Left lung (tissue), 10 donors: ENCODE results near the gene DUS3L. TPM values are rescaled to one million over a fixed set of nuclear protein-coding genes. Genes with fewer than 3 reads are reported as not detected.

Experiments used
- ATAC-seq: fragments of 200-7000 bp; cut with Tn5 transposase; one replicate; pipeline ENCODE4 v1.9.1; 2020; ENCODE audit warnings: moderate library complexity
- DNase-seq, 4 donors: peaks; one replicate each; pipeline ENCODE4 v3.0.0-alpha.2; 2013 to 2020
- H3K27ac ChIP-seq, 2 donors: fragments of 200-600 bp; sonication (generic) in 1 of 2; one replicate each; pipeline versions ENCODE4 v1.5.0 to v1.8.0; 2020 to 2021
- H3K27me3 ChIP-seq, 2 donors: fragments of 200-600 bp; sonication (generic) in 1 of 2; one replicate each; pipeline versions ENCODE4 v1.5.0 to v1.8.0; 2020 to 2021
- H3K36me3 ChIP-seq, 2 donors: fragments of 200-600 bp; sonication (generic) in 1 of 2; one replicate each; pipeline versions ENCODE4 v1.5.0 to v1.8.0; 2020 to 2021
- H3K4me1 ChIP-seq, 2 donors: fragments of 200-600 bp; one replicate each; pipeline ENCODE4 v1.8.0; 2021
- H3K4me3 ChIP-seq, 2 donors: fragments of 200-600 bp; sonication (generic) in 1 of 2; one replicate each; pipeline versions ENCODE4 v1.5.0 to v1.8.0; 2020 to 2021; ENCODE audit warnings: mild to moderate bottlenecking in 1 of 2
- H3K9me3 ChIP-seq, 2 donors: fragments of 200-600 bp; sonication (generic) in 1 of 2; one replicate each; pipeline versions ENCODE4 v1.5.0 to v1.8.0; 2020 to 2021
- CTCF ChIP-seq, 2 donors: fragments of 200-600 bp; sonication (generic) in 1 of 2; IDR thresholded peaks; one replicate each; pipeline versions ENCODE4 v1.5.0 to v1.8.0; 2021; ENCODE audit warnings: antibody characterized with exemption in 2 of 2
- intact Hi-C, 2 donors: fragments of 100-400 bp; cut with DNase I; formaldehyde crosslinking; loops; one replicate each; pipeline versions ENCODE4 v1.11.2 to v1.14.2; 2022
- polyA plus RNA-seq, 6 donors: library from polyadenylated mRNA; unstranded; fragments of 120-200 nt; gene quantifications; one replicate each; pipeline ENCODE4 v1.2.1, GENCODE V29; 2013; ENCODE audit not compliant: insufficient read length in 6 of 6
- total RNA-seq, 2 donors: library from RNA; stranded (reverse); fragmentation: NEBNext Ultra II Directional; extraction: Animal tissue kit (Norgen Biotek cat#: 25700); gene quantifications; one replicate each; pipeline ENCODE4 v1.2.1, GENCODE V29; 2021
- donor health status: DM: no; HTN: yes; CAD: no.
- donor health status: DM: no; HTN: no; CAD: no.

DUS3L gene
- total and polyA plus RNA-seq, 8 donors, result 15.8 to 38.4 (median 24.9) TPM

GRCh38 chr19:5828661-5829566, 38.0 kb upstream of the DUS3L start:
- peak in 1 of 4 donors; percentile 70 for DNase-seq
- H3K4me3 ChIP-seq, result peak overlapping the region; percentile 47 to 53
- no peaks in the 10 kb centered on the region for H3K36me3 ChIP-seq
- intact Hi-C loops, result no loop called here
- no peak for ATAC-seq
- H3K9me3 ChIP-seq, result no peaks in the 10 kb centered on the region
- peaks cover 0 to 58% of the 10 kb centered on the region in 2 donors for H3K27me3 ChIP-seq
- no peak for TF ChIP-seq CTCF (IDR thresholded peaks at IDR 0.05)
- peak overlapping the region; percentile 72 to 78 for H3K27ac ChIP-seq
- peaks cover 0 to 29% of the 10 kb centered on the region in 2 donors for H3K4me1 ChIP-seq

- ATAC-seq (peak; percentile 86), DNase-seq (peak; percentile 91 to 97 (median 94))
- no peaks in the 10 kb centered on the region for H3K9me3 ChIP-seq
- H3K36me3 ChIP-seq, result no peaks in the 10 kb centered on the region
- peaks cover 0 to 66% of the 10 kb centered on the region in 2 donors for H3K27me3 ChIP-seq
- H3K4me1 ChIP-seq, result peaks cover 0 to 29% of the 10 kb centered on the region in 2 donors
- intact Hi-C loops, result no loop called here
- H3K4me3 ChIP-seq, result peak overlapping the region; percentile 47 to 53
- no peak for TF ChIP-seq CTCF (IDR thresholded peaks at IDR 0.05)
- H3K27ac ChIP-seq, result peak overlapping the region; percentile 72 to 78
These were observed 37.1 kb upstream of the DUS3L start for GRCh38 chr19:5827891-5828660.

- peak overlapping the region; percentile 21 to 47 for H3K4me3 ChIP-seq
These were observed 36.5 kb upstream of the DUS3L start for GRCh38 chr19:5827342-5827890.

GRCh38 chr19:5826531-5827341, 35.8 kb upstream of the DUS3L start:
- Histone ChIP-seq H3K4me3 (peak overlapping the region in 1 of 2 donors; percentile 47), H3K27ac (no peak overlapping the region), H3K36me3 (no peaks in the 10 kb centered on the region), H3K9me3 (no peaks in the 10 kb centered on the region), H3K27me3 (peaks cover 0 to 74% of the 10 kb centered on the region in 2 donors), H3K4me1 (peaks cover 0 to 29% of the 10 kb centered on the region in 2 donors)
- TF ChIP-seq CTCF (IDR thresholded peaks at IDR 0.05), result no peak
- DNase-seq (peak in 2 of 4 donors; percentile 58 to 59), ATAC-seq (no peak)
- intact Hi-C loops, result no loop called here

More at GRCh38 chr19:5827342-5827890, 36.5 kb upstream of the DUS3L start:
- peak overlapping the region in 1 of 2 donors; percentile 78 for H3K27ac ChIP-seq
- H3K9me3 ChIP-seq, result no peaks in the 10 kb centered on the region
- peaks cover 0 to 29% of the 10 kb centered on the region in 2 donors for H3K4me1 ChIP-seq
- intact Hi-C loops, result no loop called here
- DNase-seq, result no peak
- no peak for ATAC-seq
- peaks cover 0 to 73% of the 10 kb centered on the region in 2 donors for H3K27me3 ChIP-seq
- H3K36me3 ChIP-seq, result no peaks in the 10 kb centered on the region
- TF ChIP-seq CTCF (IDR thresholded peaks at IDR 0.05), result peak in 1 of 2 donors; percentile 9
